Thoracic aorta (tissue), 2 donors: ENCODE data around the gene HPS4. TPM values are rescaled to one million over a fixed set of nuclear protein-coding genes. Genes with fewer than 3 reads are reported as not detected.

Experiments
- ATAC-seq: fragments of 150-250 bp; one replicate; pipeline ENCODE4 v1.8.0; 2017; ENCODE audit warnings: low read depth; ENCODE audit not compliant: insufficient number of reproducible peaks, low FRiP score
- DNase-seq: peaks from one replicate; pipeline ENCODE4 v3.0.0-alpha.2; 2020; ENCODE audit warnings: low spot score
- H3K27ac ChIP-seq, 2 donors: fragments of 200-600 bp; sonication (generic); 1 replicate in 1 of 2; 2 replicates in 1 of 2; pipeline ENCODE4 v1.5.1; 2016; ENCODE audit warnings: mild to moderate bottlenecking in 2 of 2, moderate library complexity in 2 of 2
- H3K27me3 ChIP-seq: fragments of 200-600 bp; sonication (generic); replicated peaks from 2 replicates; pipeline ENCODE4 v1.6.0; 2016; ENCODE audit warnings: mild to moderate bottlenecking; ENCODE audit not compliant: insufficient read depth
- H3K36me3 ChIP-seq: fragments of 200-600 bp; sonication (generic); one replicate; pipeline ENCODE4 v1.5.1; 2016
- H3K4me1 ChIP-seq, 2 donors: fragments of 200-600 bp; sonication (generic); 1 replicate in 1 of 2; 2 replicates in 1 of 2; pipeline versions ENCODE4 v1.5.1 to v1.6.0; 2016; ENCODE audit warnings: low read depth in 2 of 2, mild to moderate bottlenecking in 1 of 2; ENCODE audit not compliant: control insufficient read depth in 1 of 2
- H3K4me3 ChIP-seq: fragments of 200-600 bp; sonication (generic); 2 replicates; pipeline ENCODE4 v1.5.1; 2016; ENCODE audit warnings: mild to moderate bottlenecking
- H3K9me3 ChIP-seq: fragments of 200-600 bp; sonication (generic); 2 replicates; pipeline ENCODE4 v1.5.1; 2016
- total RNA-seq, 2 donors: library from RNA; depleted of rRNA; stranded (reverse); fragments of >200 nt; gene quantifications; one replicate each; pipeline versions ENCODE4 v1.1.0 to v1.2.3, GENCODE V29; 2016
- TF ChIP-seq, protein P1 (sequence below): fragments of 200-600 bp; sonication (generic); IDR thresholded peaks from one replicate; pipeline ENCODE4 v1.5.1; 2019; ENCODE audit warnings: antibody characterized with exemption

Gene HPS4
- total RNA-seq, 2 donors from 2014 or later: 26.5 to 27.8 TPM

- no peak for DNase-seq
- Histone ChIP-seq H3K9me3 (no peaks in the 10 kb centered on the region), H3K27ac (no peak overlapping the region), H3K4me3 (no peak overlapping the region), H3K4me1 (no peaks in the 10 kb centered on the region), H3K27me3 (no peaks in the 10 kb centered on the region), H3K36me3 (peaks cover 34% of the 10 kb centered on the region)
- TF ChIP-seq, protein P1, sequence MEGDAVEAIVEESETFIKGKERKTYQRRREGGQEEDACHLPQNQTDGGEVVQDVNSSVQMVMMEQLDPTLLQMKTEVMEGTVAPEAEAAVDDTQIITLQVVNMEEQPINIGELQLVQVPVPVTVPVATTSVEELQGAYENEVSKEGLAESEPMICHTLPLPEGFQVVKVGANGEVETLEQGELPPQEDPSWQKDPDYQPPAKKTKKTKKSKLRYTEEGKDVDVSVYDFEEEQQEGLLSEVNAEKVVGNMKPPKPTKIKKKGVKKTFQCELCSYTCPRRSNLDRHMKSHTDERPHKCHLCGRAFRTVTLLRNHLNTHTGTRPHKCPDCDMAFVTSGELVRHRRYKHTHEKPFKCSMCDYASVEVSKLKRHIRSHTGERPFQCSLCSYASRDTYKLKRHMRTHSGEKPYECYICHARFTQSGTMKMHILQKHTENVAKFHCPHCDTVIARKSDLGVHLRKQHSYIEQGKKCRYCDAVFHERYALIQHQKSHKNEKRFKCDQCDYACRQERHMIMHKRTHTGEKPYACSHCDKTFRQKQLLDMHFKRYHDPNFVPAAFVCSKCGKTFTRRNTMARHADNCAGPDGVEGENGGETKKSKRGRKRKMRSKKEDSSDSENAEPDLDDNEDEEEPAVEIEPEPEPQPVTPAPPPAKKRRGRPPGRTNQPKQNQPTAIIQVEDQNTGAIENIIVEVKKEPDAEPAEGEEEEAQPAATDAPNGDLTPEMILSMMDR: no peak
- no peak for ATAC-seq
Measured at GRCh38 chr22:26453812-26454500, 29.6 kb downstream of the HPS4 start.

DNA sequence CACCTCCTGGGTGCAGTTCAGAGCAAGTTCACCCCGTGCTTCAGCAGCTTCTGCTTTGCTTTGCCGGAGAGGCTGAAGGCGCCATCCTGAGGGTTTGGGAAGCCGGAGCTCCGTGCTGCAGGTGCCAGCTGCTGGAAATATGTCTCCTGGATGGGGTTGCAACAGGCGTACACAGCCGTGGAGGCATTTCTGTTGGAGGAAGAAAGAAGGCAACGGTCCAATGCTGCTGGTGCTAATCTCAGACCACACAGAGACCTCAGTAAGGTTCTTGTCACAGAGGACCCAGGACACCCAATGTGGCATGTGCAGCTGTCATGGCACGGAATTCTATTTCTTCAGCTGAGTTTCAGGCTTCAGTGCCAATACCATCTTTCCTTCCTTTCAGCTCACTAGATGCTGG lies 30.4 kb downstream of the HPS4 start:
- H3K9me3 ChIP-seq: no peaks in the 10 kb centered on the region
- no peak for DNase-seq
- no peak overlapping the region for H3K4me3 ChIP-seq
- no peaks in the 10 kb centered on the region for H3K27me3 ChIP-seq
- TF ChIP-seq, protein P1: no peak
- H3K36me3 ChIP-seq: peaks cover 34% of the 10 kb centered on the region
- no peak overlapping the region for H3K27ac ChIP-seq
- no peaks in the 10 kb centered on the region for H3K4me1 ChIP-seq
- no peak for ATAC-seq

- DNase-seq: no peak
- no peak for ATAC-seq
- TF ChIP-seq, protein P1: no peak
- Histone ChIP-seq H3K27ac (no peak overlapping the region), H3K9me3 (no peaks in the 10 kb centered on the region), H3K36me3 (peaks cover 31% of the 10 kb centered on the region), H3K4me3 (no peak overlapping the region), H3K4me1 (no peaks in the 10 kb centered on the region), H3K27me3 (no peaks in the 10 kb centered on the region)
Measured at GRCh38 chr22:26452236-26453016, 31.2 kb downstream of the HPS4 start.

DNA sequence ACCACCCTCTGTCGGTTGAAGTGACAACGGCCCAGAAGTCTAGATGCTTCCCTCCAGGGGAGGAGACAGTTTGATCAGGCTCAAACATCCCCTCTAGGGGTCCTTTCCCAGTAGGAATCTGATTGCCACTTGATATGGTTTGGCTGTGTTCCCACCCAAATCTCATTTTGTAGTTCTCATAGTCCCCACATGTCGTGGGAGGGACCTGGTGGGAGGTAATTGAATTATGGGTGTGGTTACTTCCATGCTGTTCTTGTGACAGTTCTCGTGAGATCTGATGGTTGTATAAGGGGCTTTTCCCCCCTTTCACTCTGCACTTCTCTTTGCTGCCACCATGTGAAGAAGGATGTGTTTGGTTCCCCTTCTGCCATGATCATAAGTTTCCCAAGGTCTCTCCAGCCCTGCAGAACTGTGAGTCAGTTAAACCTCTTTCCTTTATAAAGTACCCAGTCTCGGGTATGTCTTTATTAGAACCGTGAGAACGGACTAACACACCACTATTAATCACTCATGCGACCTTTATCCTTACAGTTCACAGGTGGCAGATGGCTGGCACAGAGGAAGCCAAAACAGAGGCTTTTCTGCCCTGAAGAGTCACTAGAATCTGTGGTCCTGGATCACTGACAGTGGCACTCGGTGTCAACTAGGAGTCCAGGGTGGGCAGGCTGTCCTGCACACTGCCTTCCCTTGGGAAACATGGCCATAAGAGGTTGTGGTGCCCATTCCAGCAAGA lies 33.0 kb downstream of the HPS4 start:
- ATAC-seq (no peak), DNase-seq (no peak)
- H3K27me3 ChIP-seq: no peaks in the 10 kb centered on the region
- TF ChIP-seq, protein P1: no peak
- H3K9me3 ChIP-seq: no peaks in the 10 kb centered on the region
- H3K27ac ChIP-seq: no peak overlapping the region
- H3K4me3 ChIP-seq: no peak overlapping the region
- peaks cover 25% of the 10 kb centered on the region for H3K36me3 ChIP-seq
- H3K4me1 ChIP-seq: no peaks in the 10 kb centered on the region

DNA sequence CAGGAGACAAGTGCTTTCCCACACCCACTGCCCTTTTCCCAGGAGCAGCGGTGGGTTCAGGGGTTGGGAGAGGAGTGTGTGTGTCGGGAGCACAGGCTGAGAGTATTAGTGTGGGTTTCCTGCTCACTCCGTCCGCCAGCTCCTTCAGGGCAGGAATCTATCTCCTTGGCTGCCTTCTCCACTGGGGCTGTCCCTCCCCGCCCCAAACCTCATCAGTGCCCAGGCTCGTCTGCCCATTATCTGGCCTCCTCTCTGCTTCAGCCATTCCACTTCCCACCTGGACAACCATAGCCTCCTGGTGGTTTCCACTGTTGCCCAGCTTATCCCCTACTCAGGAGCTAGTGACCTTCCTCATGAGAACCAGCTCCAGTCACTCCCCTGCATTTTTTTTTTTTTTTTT lies 34.6 kb downstream of the HPS4 start:
- TF ChIP-seq, protein P1: no peak
- Histone ChIP-seq H3K4me1 (no peaks in the 10 kb centered on the region), H3K9me3 (no peaks in the 10 kb centered on the region), H3K36me3 (peaks cover 23% of the 10 kb centered on the region), H3K4me3 (no peak overlapping the region), H3K27me3 (no peaks in the 10 kb centered on the region), H3K27ac (no peak overlapping the region)
- no peak for DNase-seq
- no peak for ATAC-seq
